Measurements from ENCODE around the gene CCND1. TPM values are rescaled to one million over a fixed set of nuclear protein-coding genes. Genes with fewer than 3 reads are reported as not detected.

The CCND1 gene
- total RNA-seq, 6 experiments from 2014 or later: 67.0 to 283 (median 94.1) TPM

- Histone ChIP-seq H3K27me3 (no peaks in the 10 kb centered on the region), H3K27ac (no peak overlapping the region), H3K36me3 (peaks cover 0 to 56% (median 19%) of the 10 kb centered on the region in 4 donors), H3K4me3 (no peak overlapping the region), H3K4me1 (peaks cover 0 to 13% (median 0%) of the 10 kb centered on the region in 4 donors), H3K9me3 (no peaks in the 10 kb centered on the region)
- no peak for TF ChIP-seq POLR2A (IDR thresholded peaks at IDR 0.05)
- TF ChIP-seq, protein P1, sequence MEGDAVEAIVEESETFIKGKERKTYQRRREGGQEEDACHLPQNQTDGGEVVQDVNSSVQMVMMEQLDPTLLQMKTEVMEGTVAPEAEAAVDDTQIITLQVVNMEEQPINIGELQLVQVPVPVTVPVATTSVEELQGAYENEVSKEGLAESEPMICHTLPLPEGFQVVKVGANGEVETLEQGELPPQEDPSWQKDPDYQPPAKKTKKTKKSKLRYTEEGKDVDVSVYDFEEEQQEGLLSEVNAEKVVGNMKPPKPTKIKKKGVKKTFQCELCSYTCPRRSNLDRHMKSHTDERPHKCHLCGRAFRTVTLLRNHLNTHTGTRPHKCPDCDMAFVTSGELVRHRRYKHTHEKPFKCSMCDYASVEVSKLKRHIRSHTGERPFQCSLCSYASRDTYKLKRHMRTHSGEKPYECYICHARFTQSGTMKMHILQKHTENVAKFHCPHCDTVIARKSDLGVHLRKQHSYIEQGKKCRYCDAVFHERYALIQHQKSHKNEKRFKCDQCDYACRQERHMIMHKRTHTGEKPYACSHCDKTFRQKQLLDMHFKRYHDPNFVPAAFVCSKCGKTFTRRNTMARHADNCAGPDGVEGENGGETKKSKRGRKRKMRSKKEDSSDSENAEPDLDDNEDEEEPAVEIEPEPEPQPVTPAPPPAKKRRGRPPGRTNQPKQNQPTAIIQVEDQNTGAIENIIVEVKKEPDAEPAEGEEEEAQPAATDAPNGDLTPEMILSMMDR (IDR thresholded peaks at IDR 0.05): no peak
- ATAC-seq (no peak), DNase-seq (peak; percentile 8 to 31 (median 19))
- intact Hi-C loops (cut with DNase I): no loop called here
- 63% methylated on average over 5 of the region's 11 CpGs for WGBS (ENCODE audit: insufficient coverage, low coverage, low lambda C conversion rate, missing lambda C conversion rate)
Measured at GRCh38 chr11:69652999-69653398, 12.0 kb downstream of the CCND1 start.

GRCh38 chr11:69653406-69653960 is 12.5 kb downstream of the CCND1 start:
- Histone ChIP-seq H3K36me3 (peaks cover 0 to 51% (median 19%) of the 10 kb centered on the region in 4 donors), H3K4me3 (no peak overlapping the region), H3K27ac (no peak overlapping the region), H3K27me3 (no peaks in the 10 kb centered on the region), H3K9me3 (no peaks in the 10 kb centered on the region), H3K4me1 (peaks cover 0 to 13% (median 0%) of the 10 kb centered on the region in 4 donors)
- no peak for TF ChIP-seq POLR2A (IDR thresholded peaks at IDR 0.05)
- TF ChIP-seq, protein P1 (IDR thresholded peaks at IDR 0.05): no peak
- DNase-seq (peak; percentile 17 to 42 (median 42)), ATAC-seq (no peak)
- intact Hi-C loops (cut with DNase I): no loop called here
- WGBS (ENCODE audit: insufficient coverage, low coverage, low lambda C conversion rate, missing lambda C conversion rate): 88% methylated on average over 20 of the region's 23 CpGs

DNA sequence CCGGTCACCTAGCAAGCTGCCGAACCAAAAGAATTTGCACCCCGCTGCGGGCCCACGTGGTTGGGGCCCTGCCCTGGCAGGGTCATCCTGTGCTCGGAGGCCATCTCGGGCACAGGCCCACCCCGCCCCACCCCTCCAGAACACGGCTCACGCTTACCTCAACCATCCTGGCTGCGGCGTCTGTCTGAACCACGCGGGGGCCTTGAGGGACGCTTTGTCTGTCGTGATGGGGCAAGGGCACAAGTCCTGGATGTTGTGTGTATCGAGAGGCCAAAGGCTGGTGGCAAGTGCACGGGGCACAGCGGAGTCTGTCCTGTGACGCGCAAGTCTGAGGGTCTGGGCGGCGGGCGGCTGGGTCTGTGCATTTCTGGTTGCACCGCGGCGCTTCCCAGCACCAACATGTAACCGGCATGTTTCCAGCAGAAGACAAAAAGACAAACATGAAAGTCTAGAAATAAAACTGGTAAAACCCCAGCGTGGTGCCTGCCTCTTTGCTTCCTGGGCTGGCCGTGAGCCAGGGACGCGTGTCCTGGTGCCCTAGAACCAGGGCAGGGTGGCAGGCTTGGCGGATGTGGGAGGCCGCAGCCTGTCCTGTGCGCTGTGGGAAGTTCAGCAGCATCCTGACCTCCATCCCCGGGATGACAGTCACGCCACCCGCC is 13.2 kb downstream of the CCND1 start:
- no peak overlapping the region for H3K27ac ChIP-seq
- peak; percentile 61 to 72 (median 63) for DNase-seq
- WGBS (ENCODE audit: insufficient coverage, low coverage, low lambda C conversion rate, missing lambda C conversion rate): 50% methylated on average over 12 of the region's 38 CpGs

DNA sequence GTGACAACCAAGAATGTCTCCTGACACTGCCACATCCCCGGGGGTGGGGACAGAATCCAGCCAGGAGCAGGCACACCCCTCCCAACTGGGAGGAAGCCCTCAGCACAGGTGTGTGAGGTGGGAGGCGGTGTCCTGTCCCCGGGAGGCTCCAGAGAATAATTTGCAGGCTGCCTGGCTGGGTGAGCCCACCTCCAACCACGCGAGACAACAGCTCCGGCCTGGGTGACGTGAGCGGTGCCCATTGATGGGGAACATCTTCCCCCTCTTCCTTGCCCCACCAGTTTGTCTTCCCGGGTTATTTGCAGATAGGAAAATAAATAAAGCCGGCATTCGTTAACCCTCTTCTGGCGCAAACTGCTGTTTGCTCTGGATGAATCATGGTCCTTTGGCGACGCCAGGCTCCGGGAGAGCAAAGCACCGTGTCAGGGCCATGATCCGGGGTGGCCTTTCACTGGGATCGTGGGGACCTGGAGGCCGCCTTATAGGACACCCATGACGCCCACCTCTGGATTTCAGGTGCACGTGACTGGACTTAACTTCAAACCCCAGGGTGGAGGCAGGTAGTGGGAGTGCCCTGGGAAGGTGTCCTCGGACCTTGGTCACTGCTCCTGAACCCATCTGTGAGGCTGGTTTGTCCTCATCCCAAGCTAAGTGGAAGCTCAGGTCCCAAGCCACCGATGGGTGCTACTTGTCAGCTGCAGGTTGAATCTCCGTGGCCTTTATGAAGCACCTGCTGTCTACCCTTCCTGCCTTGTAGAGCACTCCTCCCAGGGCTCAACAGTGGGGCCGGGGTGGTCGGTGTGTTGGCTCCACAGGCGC is 13.9 kb downstream of the CCND1 start:
- intact Hi-C loops (cut with DNase I): loop anchor here in 1 of 2 donors (5.0 kb wide), 1 partner anchor 548 kb away; no protein-coding TSS in a partner anchor
- H3K9me3 ChIP-seq: no peaks in the 10 kb centered on the region
- H3K4me1 ChIP-seq: peaks cover 0 to 13% (median 0%) of the 10 kb centered on the region in 4 donors
- H3K36me3 ChIP-seq: peaks cover 0 to 37% (median 17%) of the 10 kb centered on the region in 4 donors
- no peaks in the 10 kb centered on the region for H3K27me3 ChIP-seq
- TF ChIP-seq POLR2A (IDR thresholded peaks at IDR 0.05): no peak
- TF ChIP-seq, protein P1 (IDR thresholded peaks at IDR 0.05): no peak
- ATAC-seq: peak; percentile 43 to 79 (median 66)
- H3K27ac ChIP-seq: no peak overlapping the region
- no peak overlapping the region for H3K4me3 ChIP-seq
- WGBS (ENCODE audit: insufficient coverage, low coverage, low lambda C conversion rate, missing lambda C conversion rate): 31% methylated on average over 9 of the region's 27 CpGs
- DNase-seq: peak; percentile 47 to 63 (median 61)

More for the DNA sequence above, 13.2 kb downstream of the CCND1 start:
- Histone ChIP-seq H3K27me3 (no peaks in the 10 kb centered on the region), H3K4me3 (no peak overlapping the region), H3K36me3 (peaks cover 0 to 45% (median 19%) of the 10 kb centered on the region in 4 donors), H3K9me3 (no peaks in the 10 kb centered on the region), H3K4me1 (peaks cover 0 to 13% (median 0%) of the 10 kb centered on the region in 4 donors)
- TF ChIP-seq, protein P1 (IDR thresholded peaks at IDR 0.05): no peak
- peak; percentile 44 to 69 (median 53) for ATAC-seq
- intact Hi-C loops (cut with DNase I): no loop called here

All from right lobe of liver (tissue), 6 donors.